ENCODE measurements around the gene FRMD3.

FRMD3 gene

GRCh38 chr9:83479765-83480164, 58.4 kb downstream of the FRMD3 start:
- no peak for TF ChIP-seq CTCF (IDR thresholded peaks at IDR 0.05; ENCODE audit: low read depth, low read length, missing control alignments)
- no peak overlapping the region for H3K4me3 ChIP-seq (ENCODE audit: low read depth, low read length)
- no peak for DNase-seq (ENCODE audit: low read depth)

- TF ChIP-seq CTCF (IDR thresholded peaks at IDR 0.05; ENCODE audit: low read depth, low read length, missing control alignments) = no peak
- H3K4me3 ChIP-seq (ENCODE audit: low read depth, low read length) = no peak overlapping the region
- no peak for DNase-seq (ENCODE audit: low read depth)
These were observed 60.6 kb downstream of the FRMD3 start for GRCh38 chr9:83477571-83477970.

- TF ChIP-seq CTCF (IDR thresholded peaks at IDR 0.05; ENCODE audit: low read depth, low read length, missing control alignments) = no peak
- H3K4me3 ChIP-seq (ENCODE audit: low read depth, low read length) = no peak overlapping the region
- DNase-seq (ENCODE audit: low read depth) = no peak
These were observed 61.1 kb downstream of the FRMD3 start for GRCh38 chr9:83477120-83477519.

- no peak overlapping the region for H3K4me3 ChIP-seq (ENCODE audit: low read depth, low read length)
- DNase-seq (ENCODE audit: low read depth) = no peak
- TF ChIP-seq CTCF (IDR thresholded peaks at IDR 0.05; ENCODE audit: low read depth, low read length, missing control alignments) = no peak
These were observed 61.7 kb downstream of the FRMD3 start for GRCh38 chr9:83476513-83476912.

- H3K4me3 ChIP-seq (ENCODE audit: low read depth, low read length) = no peak overlapping the region
- no peak for TF ChIP-seq CTCF (IDR thresholded peaks at IDR 0.05; ENCODE audit: low read depth, low read length, missing control alignments)
- no peak for DNase-seq (ENCODE audit: low read depth)
These were observed 62.5 kb downstream of the FRMD3 start for GRCh38 chr9:83475741-83476140.

GRCh38 chr9:83474631-83475030, 63.6 kb downstream of the FRMD3 start:
- no peak for DNase-seq (ENCODE audit: low read depth)
- TF ChIP-seq CTCF (IDR thresholded peaks at IDR 0.05; ENCODE audit: low read depth, low read length, missing control alignments) = no peak
- H3K4me3 ChIP-seq (ENCODE audit: low read depth, low read length) = no peak overlapping the region

GRCh38 chr9:83473488-83473971, 64.7 kb downstream of the FRMD3 start:
- DNase-seq (ENCODE audit: low read depth) = no peak
- H3K4me3 ChIP-seq (ENCODE audit: low read depth, low read length) = peak overlapping the region; percentile 33; the same call in 1 of the 2 replicates
- no peak for TF ChIP-seq CTCF (IDR thresholded peaks at IDR 0.05; ENCODE audit: low read depth, low read length, missing control alignments)

Data from GM12864 (cell line).